Measurements from ENCODE around the gene TRMT10C.
A peak's percentile ranks its signal among the peaks of the same experiment; 100 is the strongest.
"Not testable (repeated sequence)": the region's sequence is repeated elsewhere in the genome, so short reads cannot be mapped to it uniquely, and the experiment has no call there.

TRMT10C gene

GRCh38 chr3:101588616-101589015 is 26.9 kb downstream of the TRMT10C start:
- CTCF ChIA-PET, result interaction anchor here (0.7 kb wide), 1 partner anchor 25 kb away, joined by 4 read pairs; no protein-coding TSS in a partner anchor
- POLR2A ChIA-PET (ENCODE audit: low non-redundant PET), result interaction anchor here (0.6 kb wide), 1 partner anchor 891 kb away, joined by 3 read pairs; no protein-coding TSS in a partner anchor

GRCh38 chr3:101591071-101591470 is 29.4 kb downstream of the TRMT10C start:
- TF ChIP-seq CTCF (conservative IDR thresholded peaks at IDR 0.05; ENCODE audit: low read depth), result no peak
- no peak for DNase-seq (ENCODE audit: low spot score)
- H3K27ac ChIP-seq, result no peak overlapping the region
- POLR2A ChIA-PET (ENCODE audit: low non-redundant PET), result no interaction called here
- CTCF ChIA-PET, result interaction anchor here (0.7 kb wide), 2 partner anchors 16 to 159 kb away, joined by 3 to 5 read pairs; no protein-coding TSS in a partner anchor

More at GRCh38 chr3:101588616-101589015, 26.9 kb downstream of the TRMT10C start:
- no peak overlapping the region for H3K27ac ChIP-seq
- no peak for DNase-seq (ENCODE audit: low spot score)
- TF ChIP-seq CTCF (conservative IDR thresholded peaks at IDR 0.05; ENCODE audit: low read depth), result no peak

- ChIA-PET CTCF (no interaction called here), POLR2A (ENCODE audit: low non-redundant PET) (no interaction called here)
- 0 out of 2 replicates have a peak overlapping the region, but pooled peaks have one; percentile 29 for H3K27ac ChIP-seq
- no peak for TF ChIP-seq CTCF (conservative IDR thresholded peaks at IDR 0.05; ENCODE audit: low read depth)
- DNase-seq (ENCODE audit: low spot score), result no peak
Observed at GRCh38 chr3:101602731-101603130, 41.1 kb downstream of the TRMT10C start.

- ChIA-PET POLR2A (ENCODE audit: low non-redundant PET) (no interaction called here), CTCF (no interaction called here)
- TF ChIP-seq CTCF (conservative IDR thresholded peaks at IDR 0.05; ENCODE audit: low read depth), result no peak
- 0 out of 2 replicates have a peak overlapping the region, but pooled peaks have one; percentile 29 for H3K27ac ChIP-seq
- DNase-seq (ENCODE audit: low spot score), result no peak
Observed at GRCh38 chr3:101603184-101603583, 41.5 kb downstream of the TRMT10C start.

- H3K27ac ChIP-seq; CTCF ChIA-PET; POLR2A ChIA-PET (ENCODE audit: low non-redundant PET): not testable (repeated sequence)
Observed at GRCh38 chr3:101605398-101605797, 43.7 kb downstream of the TRMT10C start.

GRCh38 chr3:101611023-101611422 is 49.4 kb downstream of the TRMT10C start:
- no peak overlapping the region for H3K27ac ChIP-seq
- TF ChIP-seq CTCF (conservative IDR thresholded peaks at IDR 0.05; ENCODE audit: low read depth), result no peak
- ChIA-PET CTCF (no interaction called here), POLR2A (ENCODE audit: low non-redundant PET) (no interaction called here)
- no peak for DNase-seq (ENCODE audit: low spot score)

More at GRCh38 chr3:101605398-101605797, 43.7 kb downstream of the TRMT10C start:
- not testable (repeated sequence) for DNase-seq (ENCODE audit: low spot score)

GRCh38 chr3:101613014-101613413 is 51.3 kb downstream of the TRMT10C start:
- DNase-seq (ENCODE audit: low spot score); POLR2A ChIA-PET (ENCODE audit: low non-redundant PET); H3K27ac ChIP-seq; CTCF ChIA-PET: not testable (repeated sequence)

- no peak for DNase-seq (ENCODE audit: low spot score)
- no peak for TF ChIP-seq CTCF (conservative IDR thresholded peaks at IDR 0.05; ENCODE audit: low read depth)
- POLR2A ChIA-PET (ENCODE audit: low non-redundant PET), result no interaction called here
- no peak overlapping the region for H3K27ac ChIP-seq
- CTCF ChIA-PET, result no interaction called here
Observed at GRCh38 chr3:101615525-101615924, 53.9 kb downstream of the TRMT10C start.
